ENCODE measurements around the gene RAD51B. TPM values are rescaled to one million over a fixed set of nuclear protein-coding genes. Genes with fewer than 3 reads are reported as not detected.
A peak's percentile ranks its signal among the peaks of the same experiment; 100 is the strongest.

RAD51B gene
- total RNA-seq, 2 donors from 2014 or later = 22.8 to 33.8 TPM

GRCh38 chr14:68766299-68767247 lies 947.0 kb downstream of the RAD51B start:
- TF ChIP-seq CTCF (conservative IDR thresholded peaks at IDR 0.05) = no peak
- H3K9me3 Mint-ChIP-seq = no peaks in the 10 kb centered on the region
- H3K36me3 Mint-ChIP-seq (ENCODE audit: low read depth) = no peaks in the 10 kb centered on the region

GRCh38 chr14:68767248-68767645 lies 947.7 kb downstream of the RAD51B start:
- no peak overlapping the region for H3K27ac ChIP-seq (ENCODE audit: low read depth, low read length)
- no peak overlapping the region for H3K4me3 Mint-ChIP-seq
- H3K4me1 Mint-ChIP-seq = peaks cover 14% of the 10 kb centered on the region
- H3K27ac Mint-ChIP-seq = no peak overlapping the region
- H3K4me1 ChIP-seq (ENCODE audit: control insufficient read depth, insufficient read depth, low read length) = peaks cover 7% of the 10 kb centered on the region
- no peaks in the 10 kb centered on the region for H3K27me3 Mint-ChIP-seq (ENCODE audit: insufficient read depth)
- H3K9ac ChIP-seq (ENCODE audit: extremely low read depth, low read length, poor library complexity, severe bottlenecking) = no peak overlapping the region
- no peak for DNase-seq
- H3K27me3 ChIP-seq (ENCODE audit: control insufficient read depth, insufficient read depth, low read length, poor library complexity, severe bottlenecking) = no peaks in the 10 kb centered on the region
- no peaks in the 10 kb centered on the region for H3K9me3 Mint-ChIP-seq
- no peaks in the 10 kb centered on the region for H3K36me3 Mint-ChIP-seq (ENCODE audit: low read depth)
- WGBS, 2 experiments (ENCODE audit: insufficient coverage in 1 of 2, insufficient read length in 1 of 2) = 90% methylated on average over 5 of the region's 5 CpGs; no CpG with 5 or more reads in 1 of the 2 experiments
- no peaks in the 10 kb centered on the region for H3K9me3 ChIP-seq (ENCODE audit: control insufficient read depth, low read length)
- peak; percentile 48 for TF ChIP-seq CTCF (conservative IDR thresholded peaks at IDR 0.05)
- H3K36me3 ChIP-seq (ENCODE audit: control insufficient read depth, insufficient read depth, low read length) = no peaks in the 10 kb centered on the region
- no peak overlapping the region for H3K4me3 ChIP-seq (ENCODE audit: low read length)

More at GRCh38 chr14:68766299-68767247, 947.0 kb downstream of the RAD51B start:
- no peaks in the 10 kb centered on the region for H3K27me3 Mint-ChIP-seq (ENCODE audit: insufficient read depth)
- Histone ChIP-seq H3K4me3 (ENCODE audit: low read length) (no peak overlapping the region), H3K9me3 (ENCODE audit: control insufficient read depth, low read length) (no peaks in the 10 kb centered on the region), H3K4me1 (ENCODE audit: control insufficient read depth, insufficient read depth, low read length) (peaks cover 7% of the 10 kb centered on the region), H3K36me3 (ENCODE audit: control insufficient read depth, insufficient read depth, low read length) (no peaks in the 10 kb centered on the region), H3K9ac (ENCODE audit: extremely low read depth, low read length, poor library complexity, severe bottlenecking) (no peak overlapping the region), H3K27me3 (ENCODE audit: control insufficient read depth, insufficient read depth, low read length, poor library complexity, severe bottlenecking) (no peaks in the 10 kb centered on the region), H3K27ac (ENCODE audit: low read depth, low read length) (no peak overlapping the region)
- DNase-seq = no peak
- 89 to 94% methylated on average over 4 to 7 of the region's 7 CpGs for WGBS, 2 experiments (ENCODE audit: insufficient coverage in 1 of 2, insufficient read length in 1 of 2)
- H3K4me3 Mint-ChIP-seq = no peak overlapping the region
- peaks cover 14% of the 10 kb centered on the region for H3K4me1 Mint-ChIP-seq
- H3K27ac Mint-ChIP-seq = no peak overlapping the region

DNA sequence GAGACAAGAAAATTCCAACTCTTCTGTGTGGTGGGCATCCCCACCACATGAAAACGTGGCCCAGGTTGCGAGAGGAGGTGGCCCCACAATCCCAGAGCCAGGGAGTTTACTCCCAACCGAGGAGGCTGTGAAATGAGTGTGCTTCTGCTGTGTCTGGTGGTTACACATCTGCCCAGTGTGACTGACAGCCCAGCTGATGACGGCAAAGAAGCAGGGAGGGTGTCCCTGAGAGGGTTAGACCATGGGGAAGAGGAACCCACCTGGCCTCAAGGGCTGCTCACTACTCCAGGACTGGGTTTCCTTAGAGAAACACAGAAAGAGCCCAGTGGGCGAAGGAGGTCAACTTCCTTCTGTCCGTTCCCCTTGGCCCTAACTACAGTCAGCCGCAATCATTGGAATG lies 948.7 kb downstream of the RAD51B start:
- Histone ChIP-seq H3K36me3 (ENCODE audit: control insufficient read depth, insufficient read depth, low read length) (no peaks in the 10 kb centered on the region), H3K4me3 (ENCODE audit: low read length) (no peak overlapping the region), H3K4me1 (ENCODE audit: control insufficient read depth, insufficient read depth, low read length) (peaks cover 4% of the 10 kb centered on the region), H3K9ac (ENCODE audit: extremely low read depth, low read length, poor library complexity, severe bottlenecking) (no peak overlapping the region), H3K27me3 (ENCODE audit: control insufficient read depth, insufficient read depth, low read length, poor library complexity, severe bottlenecking) (no peaks in the 10 kb centered on the region), H3K27ac (ENCODE audit: low read depth, low read length) (no peak overlapping the region), H3K9me3 (ENCODE audit: control insufficient read depth, low read length) (no peaks in the 10 kb centered on the region)
- no peak for DNase-seq
- no peaks in the 10 kb centered on the region for H3K9me3 Mint-ChIP-seq
- no peak overlapping the region for H3K4me3 Mint-ChIP-seq
- no peak for TF ChIP-seq CTCF (conservative IDR thresholded peaks at IDR 0.05)
- H3K36me3 Mint-ChIP-seq (ENCODE audit: low read depth) = no peaks in the 10 kb centered on the region
- WGBS, 2 experiments (ENCODE audit: insufficient coverage in 1 of 2, insufficient read length in 1 of 2) = 88 to 90% methylated on average over 4 to 7 of the region's 7 CpGs
- H3K27ac Mint-ChIP-seq = no peak overlapping the region
- H3K4me1 Mint-ChIP-seq = peaks cover 8% of the 10 kb centered on the region
- H3K27me3 Mint-ChIP-seq (ENCODE audit: insufficient read depth) = no peaks in the 10 kb centered on the region

All from endodermal cell (in vitro differentiated cells).